ENCODE data around the gene MRPS18A. TPM values are rescaled to one million over a fixed set of nuclear protein-coding genes. Genes with fewer than 3 reads are reported as not detected.
A peak's percentile ranks its signal among the peaks of the same experiment; 100 is the strongest.

The MRPS18A gene
- total RNA-seq, 1 donor from 2014 or later, result 34.5 TPM

DNA sequence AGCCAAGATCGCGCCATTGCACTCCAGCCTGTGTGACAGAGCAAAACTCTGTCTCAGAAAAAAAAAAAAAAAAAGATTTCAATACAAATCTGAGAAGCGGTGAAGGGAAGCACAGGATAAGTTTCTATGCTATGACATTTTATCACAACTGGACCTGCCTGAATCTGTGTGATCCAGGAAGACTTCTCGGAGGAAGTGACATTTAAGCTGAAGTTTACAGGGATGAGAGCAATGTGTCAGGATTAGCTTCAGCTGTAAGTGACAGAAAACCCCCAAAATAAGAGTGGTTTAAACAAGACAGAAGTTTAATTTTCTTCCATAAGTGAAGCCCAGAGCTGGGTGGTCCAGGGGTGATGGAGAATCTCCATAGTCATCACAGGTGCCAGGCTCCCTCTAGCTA, 33.4 kb upstream of the MRPS18A start:
- Mint-ChIP-seq H3K27ac (no peak overlapping the region), H3K4me1 (peaks cover 11% of the 10 kb centered on the region), H3K27me3 (ENCODE audit: insufficient read depth, low read depth) (peaks cover 12% of the 10 kb centered on the region), H3K36me3 (no peaks in the 10 kb centered on the region), H3K4me3 (no peak overlapping the region), H3K9me3 (no peaks in the 10 kb centered on the region)
- H3K9me3 ChIP-seq (ENCODE audit: low read depth), result no peaks in the 10 kb centered on the region
- H3F3A ChIP-seq (ENCODE audit: low read depth), result no peaks in the 10 kb centered on the region
- H3K4me2 ChIP-seq, result no peak overlapping the region
- no peaks in the 10 kb centered on the region for H3K4me1 ChIP-seq
- no peak for DNase-seq (ENCODE audit: low spot score)
- no peaks in the 10 kb centered on the region for H3K79me2 ChIP-seq (ENCODE audit: low read depth)
- no peaks in the 10 kb centered on the region for H3K27me3 ChIP-seq
- H2AFZ ChIP-seq (replicated peaks), result no peak overlapping the region
- H3K27ac ChIP-seq, result no peak overlapping the region
- no peaks in the 10 kb centered on the region for H3K36me3 ChIP-seq
- TF ChIP-seq EZH2 (IDR thresholded peaks at IDR 0.05), result no peak
- TF ChIP-seq, protein P1, sequence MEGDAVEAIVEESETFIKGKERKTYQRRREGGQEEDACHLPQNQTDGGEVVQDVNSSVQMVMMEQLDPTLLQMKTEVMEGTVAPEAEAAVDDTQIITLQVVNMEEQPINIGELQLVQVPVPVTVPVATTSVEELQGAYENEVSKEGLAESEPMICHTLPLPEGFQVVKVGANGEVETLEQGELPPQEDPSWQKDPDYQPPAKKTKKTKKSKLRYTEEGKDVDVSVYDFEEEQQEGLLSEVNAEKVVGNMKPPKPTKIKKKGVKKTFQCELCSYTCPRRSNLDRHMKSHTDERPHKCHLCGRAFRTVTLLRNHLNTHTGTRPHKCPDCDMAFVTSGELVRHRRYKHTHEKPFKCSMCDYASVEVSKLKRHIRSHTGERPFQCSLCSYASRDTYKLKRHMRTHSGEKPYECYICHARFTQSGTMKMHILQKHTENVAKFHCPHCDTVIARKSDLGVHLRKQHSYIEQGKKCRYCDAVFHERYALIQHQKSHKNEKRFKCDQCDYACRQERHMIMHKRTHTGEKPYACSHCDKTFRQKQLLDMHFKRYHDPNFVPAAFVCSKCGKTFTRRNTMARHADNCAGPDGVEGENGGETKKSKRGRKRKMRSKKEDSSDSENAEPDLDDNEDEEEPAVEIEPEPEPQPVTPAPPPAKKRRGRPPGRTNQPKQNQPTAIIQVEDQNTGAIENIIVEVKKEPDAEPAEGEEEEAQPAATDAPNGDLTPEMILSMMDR (IDR thresholded peaks at IDR 0.05), result no peak
- no peak for TF ChIP-seq EZH2phosphoT487 (IDR thresholded peaks at IDR 0.05)
- H4K20me1 ChIP-seq (ENCODE audit: low read depth), result no peaks in the 10 kb centered on the region
- H3K4me3 ChIP-seq, result no peak overlapping the region
- no peak overlapping the region for H3K9ac ChIP-seq

DNA sequence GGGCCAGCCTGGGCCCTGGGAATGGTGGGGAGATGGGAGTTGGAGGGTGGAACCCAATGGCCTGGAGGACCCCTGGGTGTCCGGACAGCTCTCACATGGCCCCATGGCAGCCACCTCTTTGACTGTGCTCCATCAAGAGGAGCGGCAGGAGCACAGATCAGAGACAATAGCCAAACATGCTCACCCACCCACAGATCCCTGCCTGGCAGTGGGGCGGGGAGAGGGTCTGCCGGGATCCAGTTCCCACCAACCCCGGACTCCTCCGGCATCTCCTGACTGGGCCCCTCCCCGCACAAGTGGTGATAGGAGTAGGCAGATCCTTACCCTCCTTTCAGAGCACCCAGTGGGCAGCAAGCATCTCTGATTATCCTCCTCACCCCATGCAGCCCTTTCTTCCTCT, 31.9 kb upstream of the MRPS18A start:
- H3K9ac ChIP-seq, result no peak overlapping the region
- Mint-ChIP-seq H3K4me3 (no peak overlapping the region), H3K27me3 (ENCODE audit: insufficient read depth, low read depth) (peaks cover 17% of the 10 kb centered on the region), H3K36me3 (no peaks in the 10 kb centered on the region), H3K9me3 (no peaks in the 10 kb centered on the region), H3K4me1 (peaks cover 14% of the 10 kb centered on the region), H3K27ac (no peak overlapping the region)
- no peak overlapping the region for H2AFZ ChIP-seq (replicated peaks)
- DNase-seq (ENCODE audit: low spot score), result no peak
- no peak overlapping the region for H3K4me2 ChIP-seq
- no peaks in the 10 kb centered on the region for H3K79me2 ChIP-seq (ENCODE audit: low read depth)
- TF ChIP-seq, protein P1 (IDR thresholded peaks at IDR 0.05), result no peak
- TF ChIP-seq EZH2 (IDR thresholded peaks at IDR 0.05), result no peak
- TF ChIP-seq EZH2phosphoT487 (IDR thresholded peaks at IDR 0.05), result no peak
- H3K4me3 ChIP-seq, result no peak overlapping the region
- no peaks in the 10 kb centered on the region for H3K9me3 ChIP-seq (ENCODE audit: low read depth)
- H3K36me3 ChIP-seq, result no peaks in the 10 kb centered on the region
- H3F3A ChIP-seq (ENCODE audit: low read depth), result no peaks in the 10 kb centered on the region
- H3K27me3 ChIP-seq, result no peaks in the 10 kb centered on the region
- H3K27ac ChIP-seq, result no peak overlapping the region
- H4K20me1 ChIP-seq (ENCODE audit: low read depth), result no peaks in the 10 kb centered on the region
- H3K4me1 ChIP-seq, result peaks cover 5% of the 10 kb centered on the region

GRCh38 chr6:43718387-43719105, 31.0 kb upstream of the MRPS18A start:
- H3K9me3 ChIP-seq (ENCODE audit: low read depth), result no peaks in the 10 kb centered on the region
- H3K9me3 Mint-ChIP-seq, result no peaks in the 10 kb centered on the region
- TF ChIP-seq EZH2phosphoT487 (IDR thresholded peaks at IDR 0.05), result no peak
- TF ChIP-seq, protein P1 (IDR thresholded peaks at IDR 0.05), result no peak
- no peak for TF ChIP-seq EZH2 (IDR thresholded peaks at IDR 0.05)
- peak overlapping the region; percentile 34 for H2AFZ ChIP-seq (replicated peaks)
- peaks cover 23% of the 10 kb centered on the region for H3K4me1 Mint-ChIP-seq
- H3K36me3 Mint-ChIP-seq, result no peaks in the 10 kb centered on the region
- H4K20me1 ChIP-seq (ENCODE audit: low read depth), result no peaks in the 10 kb centered on the region
- no peak overlapping the region for H3K4me3 ChIP-seq
- no peak overlapping the region for H3K4me2 ChIP-seq
- peaks cover 12% of the 10 kb centered on the region for H3K27me3 Mint-ChIP-seq (ENCODE audit: insufficient read depth, low read depth)
- H3K4me3 Mint-ChIP-seq, result no peak overlapping the region
- H3K27ac Mint-ChIP-seq, result peak overlapping the region; percentile 87
- no peaks in the 10 kb centered on the region for H3K36me3 ChIP-seq
- H3K27ac ChIP-seq, result no peak overlapping the region
- DNase-seq (ENCODE audit: low spot score), result no peak
- no peaks in the 10 kb centered on the region for H3K27me3 ChIP-seq
- H3K79me2 ChIP-seq (ENCODE audit: low read depth), result no peaks in the 10 kb centered on the region
- H3K9ac ChIP-seq, result no peak overlapping the region
- peaks cover 10% of the 10 kb centered on the region for H3K4me1 ChIP-seq
- H3F3A ChIP-seq (ENCODE audit: low read depth), result no peaks in the 10 kb centered on the region
